Measurements from ENCODE around the gene ADAMTS16. TPM values are rescaled to one million over a fixed set of nuclear protein-coding genes. Genes with fewer than 3 reads are reported as not detected.

ADAMTS16 gene
- total RNA-seq, 3 donors from 2014 or later: 0.10 to 0.35 (median 0.26) TPM

- no peak for ATAC-seq
- no peak for TF ChIP-seq CTCF (IDR thresholded peaks at IDR 0.05)
- no peaks in the 10 kb centered on the region for H3K36me3 ChIP-seq (ENCODE audit: low read depth)
Measured at GRCh38 chr5:5352675-5353074, 212.5 kb downstream of the ADAMTS16 start.

GRCh38 chr5:5353681-5354080, 213.6 kb downstream of the ADAMTS16 start:
- TF ChIP-seq CTCF (IDR thresholded peaks at IDR 0.05): no peak
- no peaks in the 10 kb centered on the region for H3K9me3 ChIP-seq
- ATAC-seq (no peak), DNase-seq (no peak)
- no peaks in the 10 kb centered on the region for H3K36me3 ChIP-seq (ENCODE audit: low read depth)
- no peak overlapping the region for H3K4me3 ChIP-seq
- H3K4me1 ChIP-seq (ENCODE audit: low read depth): no peaks in the 10 kb centered on the region
- intact Hi-C loops (cut with DNase I, micrococcal nuclease): no loop called here

More at GRCh38 chr5:5352675-5353074, 212.5 kb downstream of the ADAMTS16 start:
- H3K4me1 ChIP-seq (ENCODE audit: low read depth): no peaks in the 10 kb centered on the region
- DNase-seq: no peak
- intact Hi-C loops (cut with DNase I, micrococcal nuclease): no loop called here
- no peak overlapping the region for H3K4me3 ChIP-seq
- no peaks in the 10 kb centered on the region for H3K9me3 ChIP-seq

GRCh38 chr5:5356765-5357164, 216.6 kb downstream of the ADAMTS16 start:
- ATAC-seq: no peak
- no peak for DNase-seq
- H3K4me3 ChIP-seq: no peak overlapping the region
- TF ChIP-seq CTCF (IDR thresholded peaks at IDR 0.05): no peak
- no peaks in the 10 kb centered on the region for H3K9me3 ChIP-seq
- H3K4me1 ChIP-seq (ENCODE audit: low read depth): no peaks in the 10 kb centered on the region
- H3K36me3 ChIP-seq (ENCODE audit: low read depth): no peaks in the 10 kb centered on the region
- intact Hi-C loops (cut with DNase I, micrococcal nuclease): no loop called here

- no peaks in the 10 kb centered on the region for H3K36me3 ChIP-seq (ENCODE audit: low read depth)
- intact Hi-C loops (cut with DNase I, micrococcal nuclease): no loop called here
- ATAC-seq (no peak), DNase-seq (no peak)
- H3K4me3 ChIP-seq: no peak overlapping the region
- H3K4me1 ChIP-seq (ENCODE audit: low read depth): no peaks in the 10 kb centered on the region
- no peaks in the 10 kb centered on the region for H3K9me3 ChIP-seq
- no peak for TF ChIP-seq CTCF (IDR thresholded peaks at IDR 0.05)
Measured at GRCh38 chr5:5359618-5360017, 219.5 kb downstream of the ADAMTS16 start.

GRCh38 chr5:5360363-5360940, 220.3 kb downstream of the ADAMTS16 start:
- no peaks in the 10 kb centered on the region for H3K36me3 ChIP-seq (ENCODE audit: low read depth)
- H3K4me1 ChIP-seq (ENCODE audit: low read depth): no peaks in the 10 kb centered on the region
- no peak for TF ChIP-seq CTCF (IDR thresholded peaks at IDR 0.05)
- no peaks in the 10 kb centered on the region for H3K9me3 ChIP-seq
- ATAC-seq (no peak), DNase-seq (no peak)
- intact Hi-C loops (cut with DNase I, micrococcal nuclease): no loop called here
- H3K4me3 ChIP-seq: no peak overlapping the region
